Stimulated activated naive B cell treated with anti-CD40 and anti-IgM and Interleukin-4, amounts not matched to agents 10 μg/mL and 1 μg/mL and 100 μg/mL, for 72 hours (primary cell): Measurements from ENCODE around the gene CCDC169.

Source experiments
- ATAC-seq, 2 donors: fragments of 150-1000 bp; cut with Tn5 transposase; replicated peaks; 2 replicates each; pipeline ENCODE4 v1.10.0; 2021; ENCODE audit warnings: moderate library complexity in 1 of 2
- DNase-seq: peaks from one replicate; pipeline ENCODE4 v3.0.0; 2021
- H3K27ac Mint-ChIP-seq: one replicate; pipeline ENCODE4 v1.8.0; 2022; ENCODE audit warnings: mild to moderate bottlenecking, mixed read lengths
- H3K27me3 Mint-ChIP-seq, 2 donors: one replicate each; pipeline ENCODE4 v1.8.0; 2022; ENCODE audit warnings: mixed read lengths in 2 of 2
- H3K36me3 Mint-ChIP-seq, 2 donors: one replicate each; pipeline ENCODE4 v1.8.0; 2022; ENCODE audit warnings: mixed read lengths in 2 of 2, mild to moderate bottlenecking in 1 of 2
- H3K4me1 Mint-ChIP-seq, 2 donors: one replicate each; pipeline ENCODE4 v1.8.0; 2022; ENCODE audit warnings: mixed read lengths in 2 of 2, mild to moderate bottlenecking in 1 of 2
- H3K4me3 Mint-ChIP-seq, 2 donors: one replicate each; pipeline ENCODE4 v1.8.0; 2022; ENCODE audit warnings: mild to moderate bottlenecking in 2 of 2, mixed read lengths in 2 of 2, moderate library complexity in 1 of 2
- H3K9me3 Mint-ChIP-seq, 2 donors: one replicate each; pipeline ENCODE4 v1.8.0; 2022; ENCODE audit warnings: mixed read lengths in 2 of 2, mild to moderate bottlenecking in 1 of 2

Gene CCDC169

DNA sequence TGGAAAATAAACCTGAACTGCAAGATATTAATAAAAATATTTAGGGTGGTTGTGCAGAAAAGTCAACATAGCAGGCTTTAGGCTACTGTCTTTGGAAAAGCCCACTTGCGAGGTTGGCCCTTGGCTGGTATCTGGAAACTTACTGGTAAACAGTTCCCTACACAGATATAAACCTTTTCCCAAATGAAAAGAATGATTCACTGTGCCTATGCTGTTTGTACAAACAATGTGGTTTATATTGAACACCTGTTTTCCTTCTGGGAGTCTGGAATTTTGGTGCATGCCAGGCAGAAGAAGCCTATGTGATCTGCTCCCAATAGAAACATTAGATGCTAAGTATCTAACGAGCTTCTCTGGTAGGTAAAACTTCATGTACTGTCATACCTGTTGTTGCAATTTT lies 53.5 kb downstream of the CCDC169 start:
- ATAC-seq (no peak), DNase-seq (no peak)
- H3K9me3 Mint-ChIP-seq = peaks cover 2 to 7% of the 10 kb centered on the region in 2 donors
- no peaks in the 10 kb centered on the region for H3K27me3 Mint-ChIP-seq
- no peak overlapping the region for H3K27ac Mint-ChIP-seq
- H3K4me3 Mint-ChIP-seq = no peak overlapping the region
- H3K36me3 Mint-ChIP-seq = no peaks in the 10 kb centered on the region
- no peaks in the 10 kb centered on the region for H3K4me1 Mint-ChIP-seq

DNA sequence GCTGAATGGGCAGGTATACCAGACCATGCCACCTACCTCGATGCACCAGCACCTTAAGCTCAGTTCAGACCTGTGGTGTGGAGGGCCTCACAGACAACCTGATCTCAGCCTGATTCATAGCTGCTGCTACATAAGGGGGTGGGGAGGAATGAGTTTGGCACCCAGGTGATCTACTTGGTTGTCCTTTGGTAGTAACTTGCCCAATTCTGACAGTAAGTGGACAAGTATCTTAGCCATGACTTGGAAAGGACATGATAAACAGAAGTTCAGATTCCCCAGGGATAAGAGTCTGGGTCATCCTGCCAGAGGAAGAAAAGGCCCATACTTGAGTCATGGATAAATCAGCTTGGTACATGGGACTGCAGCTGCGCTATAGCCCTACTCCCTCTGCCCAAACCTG lies 54.9 kb downstream of the CCDC169 start:
- no peaks in the 10 kb centered on the region for H3K36me3 Mint-ChIP-seq
- no peaks in the 10 kb centered on the region for H3K27me3 Mint-ChIP-seq
- ATAC-seq (no peak), DNase-seq (no peak)
- H3K4me1 Mint-ChIP-seq = no peaks in the 10 kb centered on the region
- H3K9me3 Mint-ChIP-seq = peaks cover 2 to 7% of the 10 kb centered on the region in 2 donors
- no peak overlapping the region for H3K4me3 Mint-ChIP-seq
- no peak overlapping the region for H3K27ac Mint-ChIP-seq

DNA sequence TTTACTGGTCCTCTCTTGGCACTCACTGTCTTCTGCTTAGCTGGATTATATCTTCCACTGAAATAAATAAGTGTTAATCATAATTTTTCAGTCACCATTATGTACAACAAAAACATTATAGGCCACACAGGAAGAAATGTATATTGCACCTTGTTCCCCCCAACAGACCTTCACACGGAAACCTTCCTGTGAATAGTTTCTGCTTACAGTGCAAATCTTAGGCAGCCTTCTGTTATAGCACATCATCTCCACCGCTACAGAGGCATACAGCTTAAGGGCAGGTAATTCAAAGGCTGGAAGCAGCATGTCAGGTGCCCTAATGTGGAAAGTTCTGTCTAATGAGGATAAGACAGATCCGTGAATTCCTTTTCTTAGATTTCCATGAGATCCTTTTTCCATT lies 66.4 kb downstream of the CCDC169 start:
- no peaks in the 10 kb centered on the region for H3K4me1 Mint-ChIP-seq
- H3K27ac Mint-ChIP-seq = no peak overlapping the region
- H3K9me3 Mint-ChIP-seq = peaks cover 0 to 3% of the 10 kb centered on the region in 2 donors
- ATAC-seq (no peak), DNase-seq (no peak)
- H3K27me3 Mint-ChIP-seq = no peaks in the 10 kb centered on the region
- H3K36me3 Mint-ChIP-seq = no peaks in the 10 kb centered on the region
- no peak overlapping the region for H3K4me3 Mint-ChIP-seq

DNA sequence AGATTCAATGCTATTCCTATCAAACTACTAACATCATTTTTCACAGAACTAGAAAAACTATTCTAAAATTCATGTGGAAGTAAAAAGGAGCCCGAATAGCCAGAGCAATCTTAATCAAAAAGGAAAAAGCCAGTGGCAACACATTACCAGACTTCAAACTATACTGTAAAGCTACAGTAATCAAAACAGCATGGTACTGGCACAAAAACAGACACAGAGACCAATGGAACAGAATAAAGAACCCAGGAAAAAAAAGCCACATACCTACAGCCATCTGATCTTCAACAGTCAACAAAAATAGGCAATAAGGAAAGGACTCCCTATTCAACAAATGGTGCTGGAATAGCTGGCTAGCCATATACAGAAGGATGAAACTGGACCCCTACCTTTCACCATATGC lies 72.9 kb downstream of the CCDC169 start:
- Mint-ChIP-seq H3K4me3 (no peak overlapping the region), H3K27me3 (no peaks in the 10 kb centered on the region), H3K9me3 (peaks cover 12% of the 10 kb centered on the region in 2 donors), H3K4me1 (no peaks in the 10 kb centered on the region), H3K27ac (no peak overlapping the region), H3K36me3 (no peaks in the 10 kb centered on the region)
- no peak for DNase-seq
- no peak for ATAC-seq

DNA sequence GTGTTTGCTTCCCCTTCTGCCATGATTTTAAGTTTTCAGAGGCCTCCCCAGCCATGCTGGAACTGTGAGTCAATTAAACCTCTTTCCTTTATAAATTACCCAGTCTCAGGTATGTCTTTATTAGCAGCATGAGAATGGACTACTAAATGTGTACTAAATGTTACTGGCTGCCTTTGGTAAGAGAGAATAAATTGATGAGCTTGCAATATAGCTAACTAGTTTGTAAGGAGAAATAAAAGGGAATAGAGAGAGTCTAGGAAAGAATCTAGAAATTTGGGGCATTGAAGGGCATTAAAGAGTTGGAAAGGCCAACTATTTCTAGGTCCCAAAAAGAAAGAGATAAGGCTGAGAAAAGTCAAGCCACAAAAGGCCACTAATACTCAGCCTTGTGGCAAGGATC lies 77.7 kb downstream of the CCDC169 start:
- peaks cover 0 to 3% of the 10 kb centered on the region in 2 donors for H3K36me3 Mint-ChIP-seq
- no peak for ATAC-seq
- DNase-seq = no peak
- no peak overlapping the region for H3K27ac Mint-ChIP-seq
- peaks cover 6 to 8% of the 10 kb centered on the region in 2 donors for H3K9me3 Mint-ChIP-seq
- H3K4me3 Mint-ChIP-seq = no peak overlapping the region
- no peaks in the 10 kb centered on the region for H3K27me3 Mint-ChIP-seq
- H3K4me1 Mint-ChIP-seq = no peaks in the 10 kb centered on the region

DNA sequence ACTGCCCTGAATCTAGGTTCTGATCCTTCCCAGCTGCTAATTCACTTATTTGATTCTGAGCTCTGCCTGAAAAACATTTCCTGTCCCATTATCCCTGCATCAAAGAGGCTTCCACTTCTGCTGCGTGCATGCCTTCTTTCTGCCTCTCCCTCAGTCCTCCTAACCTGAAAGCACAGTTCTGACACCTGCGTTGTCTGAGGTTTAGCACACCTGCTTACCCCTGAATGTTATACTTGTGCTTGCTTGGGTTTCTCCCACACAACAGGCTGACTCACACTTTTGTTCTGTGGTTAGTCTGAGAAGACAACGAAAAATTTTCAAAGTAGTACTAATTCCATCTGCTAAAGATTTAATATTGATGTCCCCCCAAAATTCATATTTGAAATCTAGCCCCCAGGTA lies 80.2 kb downstream of the CCDC169 start:
- Mint-ChIP-seq H3K4me3 (no peak overlapping the region), H3K36me3 (peaks cover 0 to 3% of the 10 kb centered on the region in 2 donors), H3K9me3 (no peaks in the 10 kb centered on the region), H3K27me3 (no peaks in the 10 kb centered on the region), H3K27ac (no peak overlapping the region), H3K4me1 (no peaks in the 10 kb centered on the region)
- DNase-seq (no peak), ATAC-seq (no peak)

DNA sequence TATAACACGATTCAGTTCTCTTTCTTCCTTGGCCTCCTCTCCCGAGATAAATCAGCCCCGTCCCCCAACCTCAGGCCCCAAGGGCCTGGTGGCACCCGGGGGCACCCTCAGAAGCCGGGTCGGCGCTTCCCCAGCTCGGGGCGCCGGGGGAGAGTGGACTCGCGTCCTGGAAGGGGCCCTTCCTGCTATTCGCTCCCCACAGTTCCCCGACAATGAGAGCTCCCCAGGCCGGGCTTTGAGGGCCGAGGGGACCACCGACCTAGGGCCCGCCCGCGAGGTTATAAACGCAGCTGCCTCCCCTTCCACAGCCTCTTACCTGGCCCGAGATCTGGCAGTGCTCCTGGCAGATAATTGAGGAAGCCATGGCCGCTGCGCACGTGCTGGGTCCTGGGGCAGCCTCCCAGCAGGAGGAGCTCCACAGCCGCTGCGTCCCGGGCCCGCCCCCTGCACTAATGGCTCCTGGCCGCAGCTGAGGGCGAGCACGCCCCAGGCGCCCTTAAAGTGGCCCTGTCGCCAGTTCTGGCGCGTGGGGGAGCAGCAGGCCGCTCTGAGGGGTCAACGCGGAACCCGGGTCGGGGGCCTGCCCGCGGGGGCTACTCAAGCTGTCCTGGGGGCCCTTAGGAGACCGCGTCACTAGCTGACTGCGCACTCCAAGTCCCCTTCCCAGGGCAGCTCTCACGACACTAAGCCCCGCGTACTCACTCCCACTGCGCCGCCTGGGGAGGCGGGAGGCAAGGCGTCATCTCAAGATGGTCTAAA lies 83.3 kb downstream of the CCDC169 start, which contains the start of gene SOHLH2:
Gene SOHLH2 (minus strand): TSS at position 394 of the 759 bp plus-strand sequence. CDS start 30 bp downstream, at position 364.
- no peak within 1 kb of the TSS for H3K4me3 Mint-ChIP-seq
- no peaks in the 10 kb centered on the region for H3K9me3 Mint-ChIP-seq
- ATAC-seq (no peak), DNase-seq (no peak)
- no peaks in the 10 kb centered on the region for H3K27me3 Mint-ChIP-seq
- no peak within 1 kb of the TSS for H3K27ac Mint-ChIP-seq
- no peaks in the 10 kb centered on the region for H3K4me1 Mint-ChIP-seq
- H3K36me3 Mint-ChIP-seq = peaks cover 0 to 3% of the 10 kb centered on the region in 2 donors

DNA sequence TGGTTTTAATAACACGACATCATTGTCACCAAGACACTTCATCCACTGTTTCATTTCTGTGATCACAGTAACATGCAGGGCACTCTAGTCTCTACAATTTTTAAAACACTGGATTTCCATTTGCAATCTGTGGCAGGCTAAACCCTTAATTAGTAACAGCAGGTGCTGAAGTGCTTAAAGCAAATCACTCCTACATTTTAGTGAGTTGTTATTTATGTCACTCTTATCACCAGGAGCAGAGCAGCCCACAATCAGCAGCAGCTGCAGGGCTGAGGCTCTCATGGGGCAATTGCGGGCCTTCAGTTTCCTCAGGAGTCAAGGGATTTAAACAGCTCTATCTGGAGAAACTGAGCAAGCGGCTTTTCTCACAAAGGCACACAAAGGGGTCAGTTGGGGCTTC lies 84.8 kb downstream of the CCDC169 start:
- Mint-ChIP-seq H3K27ac (no peak overlapping the region), H3K36me3 (peaks cover 0 to 3% of the 10 kb centered on the region in 2 donors)
- no peak for ATAC-seq

DNA sequence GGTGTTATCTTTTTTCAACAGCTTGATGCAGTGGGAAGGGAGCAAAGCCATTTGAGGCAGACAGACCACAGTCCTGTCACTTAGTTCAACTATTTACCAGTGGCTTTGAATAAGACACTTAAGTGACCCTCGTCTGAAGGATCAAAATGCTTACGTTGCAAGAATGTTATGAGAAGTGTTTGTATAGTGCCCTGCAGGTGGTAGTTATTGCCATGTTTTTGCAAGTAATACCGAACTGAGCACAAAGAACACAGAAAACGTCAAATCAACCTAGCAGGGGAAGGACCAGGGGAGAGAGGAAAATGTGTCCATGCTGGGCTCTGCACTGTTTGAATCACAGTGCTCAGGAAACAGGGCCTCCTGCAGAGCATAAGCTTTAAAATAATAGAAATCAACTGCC lies 86.0 kb downstream of the CCDC169 start:
- H3K9me3 Mint-ChIP-seq = no peaks in the 10 kb centered on the region
- no peak for ATAC-seq
- H3K4me1 Mint-ChIP-seq = no peaks in the 10 kb centered on the region
- no peak overlapping the region for H3K27ac Mint-ChIP-seq
- H3K27me3 Mint-ChIP-seq = peaks cover 0 to 4% of the 10 kb centered on the region in 2 donors
- DNase-seq = no peak
- H3K36me3 Mint-ChIP-seq = peaks cover 0 to 3% of the 10 kb centered on the region in 2 donors
- no peak overlapping the region for H3K4me3 Mint-ChIP-seq

More for the DNA sequence above, 84.8 kb downstream of the CCDC169 start:
- Mint-ChIP-seq H3K9me3 (no peaks in the 10 kb centered on the region), H3K4me1 (no peaks in the 10 kb centered on the region), H3K4me3 (no peak overlapping the region), H3K27me3 (peaks cover 0 to 4% of the 10 kb centered on the region in 2 donors)
- no peak for DNase-seq

DNA sequence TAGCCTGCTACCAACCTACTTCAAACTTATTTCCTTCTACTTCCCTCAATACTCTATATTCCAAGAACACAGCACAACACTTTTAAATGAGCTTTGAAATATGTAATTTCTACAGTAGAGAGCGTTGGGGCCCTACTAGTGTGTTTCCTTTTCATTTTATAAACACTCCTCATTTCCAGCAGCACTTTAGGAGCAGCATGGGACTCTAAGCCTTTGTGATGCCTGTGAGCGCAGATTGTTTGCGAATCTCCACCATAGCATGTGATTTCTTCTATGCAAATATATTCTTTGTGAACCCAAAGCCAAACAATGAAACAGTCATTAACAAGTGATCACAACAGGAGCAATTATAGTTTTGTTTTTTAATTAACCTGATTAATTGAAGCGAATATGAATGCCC lies 86.9 kb downstream of the CCDC169 start:
- DNase-seq (no peak), ATAC-seq (no peak)
- Mint-ChIP-seq H3K4me3 (no peak overlapping the region), H3K36me3 (peaks cover 0 to 3% of the 10 kb centered on the region in 2 donors), H3K27me3 (peaks cover 0 to 4% of the 10 kb centered on the region in 2 donors), H3K27ac (no peak overlapping the region), H3K4me1 (no peaks in the 10 kb centered on the region), H3K9me3 (no peaks in the 10 kb centered on the region)

DNA sequence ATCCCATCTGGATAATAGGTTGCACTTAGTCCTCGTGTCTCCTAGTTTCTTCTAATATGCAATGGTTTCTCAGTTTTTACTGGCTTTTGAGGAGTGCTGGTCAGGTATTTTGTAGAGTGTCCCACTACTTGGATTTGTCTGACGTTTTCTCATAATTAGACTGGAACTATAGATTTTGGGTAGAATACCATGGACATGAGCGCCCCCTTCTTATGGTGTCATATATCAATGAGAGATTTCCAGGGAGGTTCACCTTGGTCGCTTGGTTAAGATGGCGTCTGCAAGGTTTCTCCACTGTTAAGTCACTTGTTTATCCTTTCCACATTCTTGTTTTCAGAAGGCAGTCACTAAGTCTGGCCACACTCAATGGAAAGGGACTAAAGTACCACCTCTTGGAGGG lies 89.9 kb downstream of the CCDC169 start:
- no peak for DNase-seq

DNA sequence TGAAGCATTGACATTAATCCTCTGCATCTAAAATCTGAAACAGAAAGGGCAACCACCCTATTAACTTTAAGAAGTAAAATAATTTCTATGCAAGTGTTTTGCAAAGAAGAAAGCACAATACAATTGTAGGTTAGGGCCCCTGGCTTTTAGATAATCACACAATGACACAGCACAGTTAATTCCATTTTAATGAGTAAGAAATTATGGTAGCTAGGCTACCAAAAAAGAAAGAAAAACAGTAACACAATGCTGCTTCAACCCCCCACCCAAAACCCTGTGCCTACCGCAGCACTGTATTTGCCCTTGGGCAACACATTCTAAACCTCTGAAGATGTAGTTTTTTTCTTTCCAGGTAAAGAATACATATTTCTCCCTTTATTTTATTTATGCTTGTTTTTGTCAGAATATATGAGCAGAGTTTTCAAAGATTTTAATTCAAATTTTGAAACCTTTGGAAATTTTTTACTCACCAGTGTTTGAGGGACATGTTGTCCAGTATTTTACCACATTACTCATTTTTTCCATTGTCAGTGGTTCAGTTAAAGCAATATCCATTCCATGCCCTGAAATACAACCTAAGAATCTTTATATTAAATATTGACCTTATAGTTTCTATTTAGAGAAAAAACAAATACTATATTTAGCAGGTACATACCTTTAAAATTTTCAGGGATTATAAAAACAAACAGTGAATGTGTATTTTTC lies 104.3 kb downstream of the CCDC169 start:
- no peaks in the 10 kb centered on the region for H3K36me3 Mint-ChIP-seq
- H3K9me3 Mint-ChIP-seq = no peaks in the 10 kb centered on the region
- H3K4me1 Mint-ChIP-seq = no peaks in the 10 kb centered on the region
- ATAC-seq (no peak), DNase-seq (no peak)
- no peak overlapping the region for H3K4me3 Mint-ChIP-seq
- no peaks in the 10 kb centered on the region for H3K27me3 Mint-ChIP-seq
- no peak overlapping the region for H3K27ac Mint-ChIP-seq

More for the DNA sequence above, 89.9 kb downstream of the CCDC169 start:
- Mint-ChIP-seq H3K27ac (no peak overlapping the region), H3K36me3 (no peaks in the 10 kb centered on the region), H3K9me3 (no peaks in the 10 kb centered on the region), H3K27me3 (peaks cover 0 to 4% of the 10 kb centered on the region in 2 donors), H3K4me3 (no peak overlapping the region), H3K4me1 (no peaks in the 10 kb centered on the region)
- ATAC-seq = no peak

DNA sequence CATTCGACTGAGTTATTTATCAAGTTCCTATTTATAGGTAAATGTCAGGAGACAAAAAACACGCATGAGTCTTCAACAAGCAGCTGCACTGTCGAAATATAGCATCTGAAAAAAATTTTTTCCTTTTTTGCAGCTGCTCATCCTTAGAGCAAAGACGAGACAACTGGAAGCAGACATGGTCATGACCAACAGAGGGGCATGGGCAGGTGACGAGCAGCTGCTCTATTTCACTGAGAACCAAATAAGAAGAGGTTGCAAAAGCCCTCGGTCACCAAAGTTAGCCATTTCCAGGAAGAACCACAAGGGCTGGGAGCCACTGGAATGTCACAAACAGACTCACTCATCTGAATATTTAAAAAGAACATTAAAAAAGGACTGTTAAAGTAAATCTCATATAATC lies 105.4 kb downstream of the CCDC169 start:
- no peaks in the 10 kb centered on the region for H3K27me3 Mint-ChIP-seq
- H3K9me3 Mint-ChIP-seq = no peaks in the 10 kb centered on the region
- H3K4me1 Mint-ChIP-seq = no peaks in the 10 kb centered on the region
- ATAC-seq = no peak
- H3K27ac Mint-ChIP-seq = no peak overlapping the region
- no peaks in the 10 kb centered on the region for H3K36me3 Mint-ChIP-seq
- no peak overlapping the region for H3K4me3 Mint-ChIP-seq
- no peak for DNase-seq

DNA sequence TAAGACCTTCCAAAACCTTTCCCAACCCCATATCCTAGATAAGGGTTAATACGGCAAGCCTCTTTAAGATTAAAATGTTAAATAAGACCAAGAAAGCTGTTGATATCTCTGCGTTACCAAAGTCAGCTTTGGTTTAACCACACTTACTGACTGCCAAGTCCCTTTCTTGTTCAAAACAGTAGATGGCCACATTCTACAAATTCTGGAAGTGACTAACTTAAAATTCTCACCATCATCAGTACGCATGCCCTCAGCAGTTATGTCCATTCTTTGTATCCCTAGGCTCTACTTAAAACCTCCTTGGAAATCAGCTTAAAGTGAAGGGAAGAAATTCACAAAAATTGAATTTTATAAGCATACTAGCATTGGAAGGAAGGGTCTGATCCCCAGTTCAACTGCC lies 106.8 kb downstream of the CCDC169 start:
- DNase-seq (no peak), ATAC-seq (no peak)
- Mint-ChIP-seq H3K27ac (no peak overlapping the region), H3K27me3 (no peaks in the 10 kb centered on the region), H3K9me3 (peaks cover 0 to 1% of the 10 kb centered on the region in 2 donors), H3K36me3 (no peaks in the 10 kb centered on the region), H3K4me3 (no peak overlapping the region), H3K4me1 (no peaks in the 10 kb centered on the region)

DNA sequence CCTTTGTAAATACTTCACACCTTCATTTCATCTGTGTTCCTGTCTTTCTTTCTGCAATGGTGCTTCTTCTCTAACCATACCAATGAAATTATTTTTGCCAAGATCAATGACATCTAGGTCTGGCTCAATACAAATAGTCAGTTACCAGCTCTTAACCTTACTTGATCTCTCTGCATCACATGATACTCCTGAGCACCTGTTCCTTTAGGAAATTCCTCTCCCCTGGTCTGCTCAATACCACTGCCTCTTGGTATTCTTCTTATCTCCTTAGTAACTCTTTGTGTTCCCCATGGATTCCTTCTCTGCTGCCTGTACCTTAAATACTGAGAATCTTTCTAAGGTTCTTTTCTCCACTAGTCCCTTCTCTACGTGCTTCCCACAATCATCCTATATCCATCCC lies 109.2 kb downstream of the CCDC169 start:
- Mint-ChIP-seq H3K27ac (no peak overlapping the region), H3K9me3 (peaks cover 0 to 1% of the 10 kb centered on the region in 2 donors), H3K36me3 (no peaks in the 10 kb centered on the region), H3K4me1 (no peaks in the 10 kb centered on the region), H3K4me3 (no peak overlapping the region), H3K27me3 (no peaks in the 10 kb centered on the region)
- no peak for ATAC-seq
- no peak for DNase-seq
